GM10266 (cell line): Measurements from ENCODE around the gene DCAKD.
A peak's percentile ranks its signal among the peaks of the same experiment; 100 is the strongest.

Source experiments
- DNase-seq: peaks from one replicate; pipeline ENCODE4 v3.0.0; 2012; ENCODE audit errors: extremely low spot score
- TF ChIP-seq, protein P1 (sequence below): IDR thresholded peaks from 2 replicates; pipeline ENCODE4 v1.5.1; 2012; ENCODE audit warnings: mild to moderate bottlenecking, low read depth; ENCODE audit not compliant: control insufficient read depth, insufficient read depth; ENCODE audit errors: missing control alignments

DCAKD gene

GRCh38 chr17:45051060-45051719 lies at the start of gene DCAKD:
DCAKD (minus strand) TSS chr17:45051632; CDS start chr17:45034885, 16,747 bp downstream.
- DNase-seq = peak; percentile 97
- TF ChIP-seq, protein P1, sequence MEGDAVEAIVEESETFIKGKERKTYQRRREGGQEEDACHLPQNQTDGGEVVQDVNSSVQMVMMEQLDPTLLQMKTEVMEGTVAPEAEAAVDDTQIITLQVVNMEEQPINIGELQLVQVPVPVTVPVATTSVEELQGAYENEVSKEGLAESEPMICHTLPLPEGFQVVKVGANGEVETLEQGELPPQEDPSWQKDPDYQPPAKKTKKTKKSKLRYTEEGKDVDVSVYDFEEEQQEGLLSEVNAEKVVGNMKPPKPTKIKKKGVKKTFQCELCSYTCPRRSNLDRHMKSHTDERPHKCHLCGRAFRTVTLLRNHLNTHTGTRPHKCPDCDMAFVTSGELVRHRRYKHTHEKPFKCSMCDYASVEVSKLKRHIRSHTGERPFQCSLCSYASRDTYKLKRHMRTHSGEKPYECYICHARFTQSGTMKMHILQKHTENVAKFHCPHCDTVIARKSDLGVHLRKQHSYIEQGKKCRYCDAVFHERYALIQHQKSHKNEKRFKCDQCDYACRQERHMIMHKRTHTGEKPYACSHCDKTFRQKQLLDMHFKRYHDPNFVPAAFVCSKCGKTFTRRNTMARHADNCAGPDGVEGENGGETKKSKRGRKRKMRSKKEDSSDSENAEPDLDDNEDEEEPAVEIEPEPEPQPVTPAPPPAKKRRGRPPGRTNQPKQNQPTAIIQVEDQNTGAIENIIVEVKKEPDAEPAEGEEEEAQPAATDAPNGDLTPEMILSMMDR = no peak

- TF ChIP-seq, protein P1 = peak; percentile 89
- DNase-seq = peak; percentile 83
These were observed 47.6 kb upstream of the DCAKD start for GRCh38 chr17:45098869-45099616.

DNA sequence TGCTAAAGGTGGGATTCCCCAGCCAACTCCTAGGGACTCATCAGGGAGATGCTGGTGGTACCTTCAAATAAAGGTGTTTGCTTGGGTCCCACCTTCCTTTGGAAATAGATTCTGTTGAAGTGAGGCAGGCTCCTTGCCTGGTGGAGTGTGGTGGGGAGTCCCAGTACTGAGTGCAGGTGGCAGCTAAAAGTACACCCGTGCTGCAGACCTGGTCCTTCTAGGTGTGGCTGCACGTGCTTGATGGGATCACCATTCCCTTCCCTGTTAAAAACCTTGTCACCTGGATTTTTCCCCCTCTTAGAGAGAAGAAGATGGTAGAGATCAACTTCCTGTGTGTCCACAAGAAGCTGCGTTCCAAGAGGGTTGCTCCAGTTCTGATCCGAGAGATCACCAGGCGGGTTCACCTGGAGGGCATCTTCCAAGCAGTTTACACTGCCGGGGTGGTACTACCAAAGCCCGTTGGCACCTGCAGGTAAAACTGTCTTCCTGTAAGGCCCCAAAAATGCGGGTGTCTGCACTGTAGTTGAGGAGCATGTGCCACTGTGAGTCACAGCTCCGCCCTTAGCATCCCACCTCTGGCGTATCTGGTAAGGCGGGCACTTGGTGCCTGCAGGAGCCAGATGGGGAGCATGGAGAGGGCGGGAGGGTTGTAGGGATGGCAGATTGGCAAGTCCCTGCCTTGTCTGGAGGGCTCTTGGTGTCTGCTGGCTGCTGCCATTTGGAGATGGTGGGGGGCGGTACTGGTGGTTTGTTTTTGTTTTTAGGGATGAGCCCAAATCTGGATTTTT lies 46.8 kb upstream of the DCAKD start:
- TF ChIP-seq, protein P1 = no peak
- DNase-seq = no peak

GRCh38 chr17:45096926-45097325 lies 45.5 kb upstream of the DCAKD start:
- TF ChIP-seq, protein P1 = no peak
- no peak for DNase-seq

DNA sequence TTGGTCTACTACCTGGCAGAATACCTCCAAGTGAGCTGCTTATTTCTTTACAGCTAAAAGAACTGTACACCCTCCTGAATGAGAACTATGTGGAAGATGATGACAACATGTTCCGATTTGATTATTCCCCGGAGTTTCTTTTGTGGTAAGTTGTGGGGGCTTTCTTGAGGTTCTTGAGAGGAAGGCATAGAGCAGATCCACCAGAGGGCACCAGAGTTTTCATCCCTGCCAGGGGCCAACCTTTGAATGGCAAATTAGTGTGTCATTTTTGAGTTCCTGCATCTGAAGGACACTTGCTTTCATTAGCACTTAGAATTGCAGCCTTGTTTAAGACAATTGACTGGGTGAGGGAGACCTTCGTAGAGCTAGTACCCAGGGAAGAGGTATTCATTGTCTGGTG lies 44.7 kb upstream of the DCAKD start:
- DNase-seq = no peak
- TF ChIP-seq, protein P1 = peak; percentile 35

DNA sequence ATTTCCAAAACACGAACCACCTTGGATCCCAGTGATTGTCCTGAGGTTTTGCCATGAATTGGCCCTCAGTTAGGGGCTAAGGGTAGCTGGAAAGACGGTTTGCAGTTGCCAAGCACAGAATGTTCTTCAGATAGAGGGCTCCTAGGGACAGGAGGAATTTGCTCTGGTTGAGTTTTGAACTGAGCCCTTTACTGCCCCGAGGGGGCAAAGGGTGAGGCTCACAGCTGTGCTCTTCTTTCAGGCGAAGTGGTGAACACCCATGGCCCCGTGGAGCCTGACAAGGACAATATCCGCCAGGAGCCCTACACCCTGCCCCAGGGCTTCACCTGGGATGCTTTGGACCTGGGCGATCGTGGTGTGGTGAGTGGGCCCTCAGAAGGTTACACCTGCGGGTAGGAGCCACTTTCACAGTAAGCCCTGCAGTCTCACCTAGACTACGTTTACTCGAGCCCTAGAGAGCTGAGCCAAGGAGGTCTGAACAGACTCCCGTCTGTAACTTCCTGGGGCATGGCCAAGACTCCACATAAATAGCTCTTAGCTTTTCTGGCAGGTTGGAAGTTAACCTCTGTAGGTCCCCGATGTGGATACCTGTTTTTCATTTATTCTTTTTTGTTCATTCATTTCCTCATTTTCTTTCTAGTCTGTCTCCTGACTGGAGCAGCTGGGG lies 42.1 kb upstream of the DCAKD start:
- no peak for DNase-seq
- TF ChIP-seq, protein P1 = no peak
